Type B pancreatic cell (in vitro differentiated cells): ENCODE measurements around the gene IFIT3. TPM values are rescaled to one million over a fixed set of nuclear protein-coding genes. Genes with fewer than 3 reads are reported as not detected.

Source experiments
- DNase-seq: peaks from one replicate; pipeline ENCODE4 v3.0.0; 2021; ENCODE audit warnings: mixed read lengths; ENCODE audit not compliant: unreplicated experiment; ENCODE audit errors: extremely low spot score
- H3K27ac Mint-ChIP-seq: 2 replicates; pipeline ENCODE4 v1.8.0; 2021; ENCODE audit warnings: mild to moderate bottlenecking, mixed read lengths
- H3K27me3 Mint-ChIP-seq: 2 replicates; pipeline ENCODE4 v1.8.0; 2021; ENCODE audit warnings: mixed read lengths
- H3K36me3 Mint-ChIP-seq: 2 replicates; pipeline ENCODE4 v1.8.0; 2021; ENCODE audit warnings: mixed read lengths
- H3K4me1 Mint-ChIP-seq: one replicate; pipeline ENCODE4 v1.8.0; 2021; ENCODE audit warnings: mixed read lengths; ENCODE audit not compliant: unreplicated experiment
- H3K4me3 Mint-ChIP-seq: 2 replicates; pipeline ENCODE4 v1.8.0; 2021; ENCODE audit warnings: mild to moderate bottlenecking, mixed read lengths
- H3K9me3 Mint-ChIP-seq: 2 replicates; pipeline ENCODE4 v1.8.0; 2021; ENCODE audit warnings: mixed read lengths
- total RNA-seq: library from RNA; stranded (reverse); gene quantifications from 2 replicates; pipeline ENCODE4 v1.2.1, GENCODE V29; 2021; ENCODE audit warnings: low replicate concordance
- TF ChIP-seq, protein P1 (sequence below): fragments of 200-600 bp; sonication (generic); conservative IDR thresholded peaks from 2 replicates; pipeline ENCODE4 v1.5.0; 2021; ENCODE audit warnings: antibody characterized with exemption, mild to moderate bottlenecking

IFIT3 gene
- total RNA-seq, 1 donor from 2014 or later: 4.9 TPM

DNA sequence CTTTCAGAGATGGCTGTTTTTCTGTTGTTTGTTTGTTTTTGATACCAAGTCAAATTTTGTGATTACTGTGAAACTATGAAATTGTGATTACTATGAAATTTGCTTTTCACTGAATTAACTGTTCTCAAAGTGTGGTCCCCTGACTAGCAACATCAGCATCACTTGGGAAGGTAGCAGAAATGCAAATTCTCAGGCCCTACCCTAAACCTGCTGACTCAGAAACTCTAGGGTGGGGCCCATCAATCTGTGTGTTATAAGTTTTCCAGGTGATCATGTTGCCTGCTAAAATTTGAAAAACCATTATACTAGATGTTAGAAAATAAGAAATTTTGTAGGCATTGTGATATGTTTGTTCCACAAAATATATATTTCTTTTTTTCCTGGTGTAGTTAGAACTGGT is 51.3 kb downstream of the IFIT3 start:
- TF ChIP-seq, protein P1, sequence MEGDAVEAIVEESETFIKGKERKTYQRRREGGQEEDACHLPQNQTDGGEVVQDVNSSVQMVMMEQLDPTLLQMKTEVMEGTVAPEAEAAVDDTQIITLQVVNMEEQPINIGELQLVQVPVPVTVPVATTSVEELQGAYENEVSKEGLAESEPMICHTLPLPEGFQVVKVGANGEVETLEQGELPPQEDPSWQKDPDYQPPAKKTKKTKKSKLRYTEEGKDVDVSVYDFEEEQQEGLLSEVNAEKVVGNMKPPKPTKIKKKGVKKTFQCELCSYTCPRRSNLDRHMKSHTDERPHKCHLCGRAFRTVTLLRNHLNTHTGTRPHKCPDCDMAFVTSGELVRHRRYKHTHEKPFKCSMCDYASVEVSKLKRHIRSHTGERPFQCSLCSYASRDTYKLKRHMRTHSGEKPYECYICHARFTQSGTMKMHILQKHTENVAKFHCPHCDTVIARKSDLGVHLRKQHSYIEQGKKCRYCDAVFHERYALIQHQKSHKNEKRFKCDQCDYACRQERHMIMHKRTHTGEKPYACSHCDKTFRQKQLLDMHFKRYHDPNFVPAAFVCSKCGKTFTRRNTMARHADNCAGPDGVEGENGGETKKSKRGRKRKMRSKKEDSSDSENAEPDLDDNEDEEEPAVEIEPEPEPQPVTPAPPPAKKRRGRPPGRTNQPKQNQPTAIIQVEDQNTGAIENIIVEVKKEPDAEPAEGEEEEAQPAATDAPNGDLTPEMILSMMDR: no peak
- H3K27ac Mint-ChIP-seq: no peak overlapping the region
- peaks cover 19% of the 10 kb centered on the region for H3K4me1 Mint-ChIP-seq
- no peak for DNase-seq
- H3K9me3 Mint-ChIP-seq: no peaks in the 10 kb centered on the region
- H3K36me3 Mint-ChIP-seq: no peaks in the 10 kb centered on the region
- H3K27me3 Mint-ChIP-seq: no peaks in the 10 kb centered on the region
- no peak overlapping the region for H3K4me3 Mint-ChIP-seq

DNA sequence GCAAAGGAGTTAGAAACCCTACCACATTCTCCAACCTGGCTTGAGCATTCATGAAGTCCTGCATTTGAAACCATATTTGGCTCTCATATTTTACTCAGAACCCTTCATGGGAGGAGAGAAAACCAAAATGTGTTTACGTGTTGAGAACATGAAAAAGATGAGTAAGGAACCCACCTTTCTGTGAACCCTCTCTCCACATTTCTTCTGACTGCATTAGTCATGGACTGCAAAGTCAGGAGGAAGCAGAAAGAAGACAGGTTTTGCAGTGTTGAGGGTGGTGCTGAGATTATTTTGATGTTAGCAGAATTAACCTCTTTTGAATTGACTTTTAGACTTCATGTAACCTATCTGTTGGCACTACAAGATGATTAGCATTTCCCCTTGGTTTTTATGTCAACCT is 55.0 kb downstream of the IFIT3 start:
- no peak for DNase-seq
- Mint-ChIP-seq H3K4me1 (peaks cover 12% of the 10 kb centered on the region), H3K27me3 (no peaks in the 10 kb centered on the region), H3K9me3 (no peaks in the 10 kb centered on the region), H3K27ac (no peak overlapping the region), H3K36me3 (no peaks in the 10 kb centered on the region), H3K4me3 (no peak overlapping the region)
- TF ChIP-seq, protein P1: no peak

DNA sequence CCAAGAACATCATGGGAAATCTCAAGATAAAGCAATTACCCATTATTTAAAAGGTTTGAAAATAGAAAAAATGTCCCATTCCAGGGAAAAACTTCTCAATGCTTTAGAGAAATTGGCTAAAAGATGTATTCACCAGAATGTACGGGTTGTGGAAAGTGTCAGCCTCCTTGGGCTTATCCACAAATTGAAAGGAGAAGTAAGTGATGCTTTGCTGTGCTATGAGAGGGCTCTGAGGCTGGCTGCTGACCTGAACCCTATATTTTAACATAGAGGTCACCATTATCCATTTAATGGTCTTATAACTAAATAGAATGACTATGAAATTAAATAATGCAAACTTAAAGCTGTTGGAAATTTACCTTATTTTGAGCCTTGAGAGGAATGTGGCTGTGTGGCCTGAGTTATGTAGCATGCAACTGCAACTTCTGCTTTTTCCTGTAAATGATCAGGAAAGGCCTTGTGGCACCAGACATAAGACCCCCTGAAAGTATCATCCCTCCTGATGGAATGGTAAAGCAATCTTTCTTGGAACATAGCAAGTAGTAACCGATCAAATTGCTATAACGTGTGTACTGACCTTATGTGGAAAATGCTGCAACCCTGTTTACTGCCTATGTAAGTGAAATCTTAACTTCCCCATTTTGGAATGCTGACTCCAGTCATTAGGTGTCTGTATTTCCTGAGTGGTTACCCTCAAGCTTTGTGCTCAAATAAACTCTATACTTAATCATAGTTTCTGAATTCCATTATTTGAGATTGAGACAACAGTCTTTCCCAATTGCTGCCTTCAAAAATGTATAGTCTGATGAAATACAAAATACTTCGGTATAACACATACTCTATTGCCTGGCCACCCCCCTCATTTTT is 56.9 kb downstream of the IFIT3 start:
- no peak overlapping the region for H3K4me3 Mint-ChIP-seq
- H3K36me3 Mint-ChIP-seq: no peaks in the 10 kb centered on the region
- TF ChIP-seq, protein P1: no peak
- no peak for DNase-seq
- no peaks in the 10 kb centered on the region for H3K9me3 Mint-ChIP-seq
- H3K27me3 Mint-ChIP-seq: no peaks in the 10 kb centered on the region
- H3K4me1 Mint-ChIP-seq: no peaks in the 10 kb centered on the region
- no peak overlapping the region for H3K27ac Mint-ChIP-seq

DNA sequence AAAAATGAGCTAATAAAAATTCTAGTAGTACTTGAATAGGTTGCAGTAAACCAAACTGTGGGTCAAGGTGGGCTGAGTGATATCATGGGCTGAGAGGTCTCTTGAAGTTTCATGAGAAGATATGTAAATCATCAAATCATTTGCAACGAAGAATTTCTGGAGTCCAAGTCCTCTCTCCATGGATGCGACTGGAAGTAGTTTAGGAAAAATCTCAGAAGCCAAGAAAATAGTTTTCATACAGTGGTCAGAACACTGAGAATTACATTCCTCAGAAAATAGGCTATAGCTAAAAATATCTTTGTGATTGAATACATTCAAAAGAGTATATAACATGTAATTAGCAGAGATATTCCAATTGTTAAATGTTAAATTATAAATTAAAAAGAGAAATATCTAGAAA is 61.0 kb downstream of the IFIT3 start:
- H3K4me3 Mint-ChIP-seq: no peak overlapping the region
- H3K27me3 Mint-ChIP-seq: no peaks in the 10 kb centered on the region
- H3K9me3 Mint-ChIP-seq: no peaks in the 10 kb centered on the region
- TF ChIP-seq, protein P1: no peak
- H3K4me1 Mint-ChIP-seq: peaks cover 16% of the 10 kb centered on the region
- no peak for DNase-seq
- H3K36me3 Mint-ChIP-seq: no peaks in the 10 kb centered on the region
- H3K27ac Mint-ChIP-seq: no peak overlapping the region

DNA sequence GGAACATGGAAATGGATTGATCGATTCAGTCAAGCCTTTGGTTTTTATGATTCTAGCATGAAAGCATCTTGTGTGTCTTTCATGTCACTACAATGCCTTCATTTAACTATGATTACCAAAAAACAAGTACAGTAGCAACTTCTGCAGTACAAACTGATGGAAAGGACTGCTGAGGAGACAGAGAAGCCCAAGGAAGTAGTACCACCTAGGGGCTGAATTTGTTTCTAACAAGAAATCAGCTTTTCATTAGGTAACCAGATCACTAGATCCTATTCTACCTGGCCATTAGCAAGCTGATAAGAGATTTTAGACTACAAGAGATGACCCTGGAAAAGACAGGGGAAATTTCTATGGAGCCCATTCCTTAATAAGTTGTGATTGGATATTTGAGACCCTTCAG is 61.5 kb downstream of the IFIT3 start:
- peaks cover 16% of the 10 kb centered on the region for H3K4me1 Mint-ChIP-seq
- no peaks in the 10 kb centered on the region for H3K36me3 Mint-ChIP-seq
- no peaks in the 10 kb centered on the region for H3K27me3 Mint-ChIP-seq
- H3K27ac Mint-ChIP-seq: no peak overlapping the region
- DNase-seq: no peak
- no peak overlapping the region for H3K4me3 Mint-ChIP-seq
- H3K9me3 Mint-ChIP-seq: no peaks in the 10 kb centered on the region
- TF ChIP-seq, protein P1: peak; percentile 57

Other genes starting within 250 kb of the IFIT3 start
- gene CH25H, start 120.7 kb upstream of the IFIT3 start, total RNA-seq: 0.43 and 0.70 TPM in 2 replicates
- 26.9 and 46.4 TPM in 2 replicates for gene LIPA, start 76.2 kb upstream of the IFIT3 start, total RNA-seq
- 1.3 and 1.4 TPM in 2 replicates for gene IFIT2, start 26.0 kb upstream of the IFIT3 start, total RNA-seq
- not detected in 2 replicates for gene IFIT1B, start 50.1 kb downstream of the IFIT3 start, total RNA-seq
- 4.4 and 6.0 TPM in 2 replicates for gene IFIT1, start 64.6 kb downstream of the IFIT3 start, total RNA-seq
- gene IFIT5, start 86.6 kb downstream of the IFIT3 start, total RNA-seq: 9.4 and 11.0 TPM in 2 replicates
- 3.7 and 7.8 TPM in 2 replicates for gene SLC16A12, start 207.6 kb downstream of the IFIT3 start, total RNA-seq